ENCODE data around the gene PTGR3.
"Not testable (repeated sequence)": the region's sequence is repeated elsewhere in the genome, so short reads cannot be mapped to it uniquely, and the experiment has no call there.

Gene PTGR3

GRCh38 chr18:75201282-75202270, 7.4 kb downstream of the PTGR3 start:
- no peak for DNase-seq

DNA sequence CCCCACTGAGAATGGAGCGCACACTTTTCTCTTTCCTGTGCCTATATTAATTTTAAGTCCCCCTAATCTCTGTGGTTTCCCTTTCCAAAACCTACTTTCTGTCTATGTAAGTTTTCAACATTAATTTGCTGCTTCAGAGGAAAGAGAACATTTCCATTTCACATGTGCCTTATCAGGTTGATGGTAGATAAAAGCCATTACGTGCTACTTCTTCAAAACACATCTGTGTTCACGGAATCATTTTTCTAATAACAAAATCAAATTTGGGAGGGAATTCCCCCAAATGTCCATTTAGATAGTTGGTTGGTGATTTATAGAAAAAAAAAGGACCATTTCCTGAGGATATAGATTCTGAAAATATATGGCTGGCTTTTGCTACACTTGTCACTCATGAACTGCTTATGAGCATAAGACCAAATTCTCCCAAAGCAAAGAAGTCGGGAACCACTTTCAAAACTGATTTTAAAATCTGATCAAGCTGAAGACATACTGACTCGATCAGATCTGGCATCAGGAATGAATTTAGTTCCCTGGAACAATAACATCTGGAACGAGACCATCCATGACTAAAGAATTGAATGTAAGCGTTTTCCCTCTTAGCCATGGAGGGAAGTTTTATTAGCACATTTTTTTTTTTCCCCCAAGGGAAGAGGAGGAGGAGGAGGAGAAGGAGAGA, 8.2 kb downstream of the PTGR3 start:
- DNase-seq: no peak

GRCh38 chr18:75200071-75200470, 8.9 kb downstream of the PTGR3 start:
- no peak for DNase-seq

DNA sequence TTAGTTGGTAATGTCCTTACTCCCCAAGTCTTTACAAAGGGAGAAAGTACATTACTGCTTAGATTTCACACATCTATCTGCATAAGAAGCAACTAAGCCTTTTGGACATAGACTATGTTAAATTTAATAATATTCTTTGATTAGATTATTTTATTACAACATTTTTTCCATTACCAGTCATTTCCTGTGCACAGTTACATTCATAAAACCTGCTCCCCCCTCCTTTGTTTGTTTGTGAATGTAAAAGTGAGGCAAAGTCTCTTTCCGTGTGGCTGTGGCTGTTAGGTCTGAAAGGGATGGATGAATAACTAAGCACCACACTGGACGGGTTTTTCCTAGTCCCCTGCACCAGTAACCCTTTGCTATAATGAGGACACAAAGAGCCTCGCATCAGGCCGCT, 9.6 kb downstream of the PTGR3 start:
- DNase-seq: no peak

- DNase-seq: no peak
Observed at GRCh38 chr18:75198036-75198435, 10.9 kb downstream of the PTGR3 start.

DNA sequence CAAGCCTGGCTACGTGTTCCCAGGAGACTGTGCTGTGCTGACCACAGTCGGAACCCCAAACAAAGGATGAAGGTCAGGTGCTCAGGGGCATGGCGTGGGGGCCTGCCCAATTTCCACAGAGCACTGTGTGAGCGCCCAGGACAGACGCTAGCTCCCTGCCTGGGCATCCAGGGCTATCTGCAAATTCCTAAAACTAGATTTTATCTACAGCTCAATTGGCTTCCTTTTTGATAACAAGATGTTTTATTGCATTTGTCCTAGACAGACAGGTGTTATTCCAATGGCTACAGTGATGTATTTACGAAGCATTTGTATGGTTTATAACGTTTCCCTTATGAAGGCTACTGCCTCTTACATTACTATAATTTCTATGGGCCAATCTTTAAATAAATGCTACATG, 16.0 kb downstream of the PTGR3 start:
- DNase-seq: no peak

- DNase-seq: no peak
Observed at GRCh38 chr18:75189696-75190095, 19.2 kb downstream of the PTGR3 start.

GRCh38 chr18:75187702-75188101, 21.2 kb downstream of the PTGR3 start:
- not testable (repeated sequence) for DNase-seq

DNA sequence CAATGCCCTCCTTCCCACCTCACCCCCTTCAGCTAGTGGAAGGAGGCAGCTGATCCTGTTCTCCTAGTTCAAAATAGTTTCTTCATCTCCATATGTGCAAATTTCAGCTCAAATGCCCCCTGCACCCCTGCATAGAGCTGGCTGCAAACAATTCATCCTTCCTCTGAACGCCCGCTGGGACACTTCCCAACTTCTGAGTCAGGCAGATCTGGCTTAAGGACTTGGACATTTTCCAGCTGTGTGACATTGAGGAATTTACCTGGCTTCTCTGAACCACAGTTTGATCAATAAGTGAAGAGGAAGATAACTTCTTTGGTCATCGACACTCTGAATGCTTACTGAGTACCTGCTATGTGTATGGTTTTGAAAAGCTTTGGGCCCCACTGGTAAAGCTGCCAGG, 23.5 kb downstream of the PTGR3 start:
- DNase-seq: no peak

DNA sequence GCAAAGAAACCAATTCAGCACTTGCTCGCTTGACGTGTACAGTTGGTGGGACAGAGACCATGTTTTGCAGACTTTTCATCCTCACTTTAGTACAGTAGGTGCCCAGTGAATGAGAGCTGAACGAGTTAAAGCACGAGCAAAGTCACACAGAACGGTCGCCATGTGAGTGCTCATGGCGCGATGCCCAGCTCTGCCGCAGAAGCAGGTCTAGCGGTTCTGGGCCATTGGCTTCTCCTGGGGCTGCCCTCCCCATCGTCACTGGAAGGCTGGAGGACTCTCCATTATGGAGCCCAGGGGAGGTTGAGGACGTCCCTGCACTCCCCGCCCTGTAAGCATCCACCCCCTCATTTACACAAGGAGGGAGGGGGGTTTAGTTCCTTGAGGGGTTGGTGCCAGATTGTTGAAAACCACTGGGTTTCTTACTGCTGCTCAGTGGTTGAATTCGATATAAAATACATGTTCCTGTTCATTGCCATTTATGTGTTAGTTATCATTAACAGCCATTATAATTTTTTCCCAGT, 24.9 kb downstream of the PTGR3 start:
- no peak for DNase-seq

DNA sequence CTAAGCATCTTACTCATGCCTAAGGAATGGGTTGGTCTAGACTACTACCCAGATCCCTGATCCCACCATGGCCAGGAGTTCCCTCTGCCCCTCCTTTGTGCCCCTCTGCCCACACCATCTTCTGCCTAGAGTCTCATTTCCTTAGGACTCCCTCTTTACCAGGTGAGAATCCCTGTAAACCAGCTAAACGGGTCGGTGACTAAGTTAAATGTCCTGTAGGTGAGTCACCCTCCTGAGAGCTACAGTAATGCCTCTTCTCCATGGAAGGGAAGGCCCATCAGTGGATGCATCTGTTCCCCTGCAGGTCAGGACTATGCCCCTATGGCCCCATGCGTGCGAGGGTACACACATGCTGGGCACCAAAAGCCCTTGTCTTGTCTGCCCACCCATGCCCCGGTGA, 25.4 kb downstream of the PTGR3 start:
- no peak for DNase-seq

GRCh38 chr18:75179819-75180600, 28.9 kb downstream of the PTGR3 start:
- no peak for DNase-seq

DNA sequence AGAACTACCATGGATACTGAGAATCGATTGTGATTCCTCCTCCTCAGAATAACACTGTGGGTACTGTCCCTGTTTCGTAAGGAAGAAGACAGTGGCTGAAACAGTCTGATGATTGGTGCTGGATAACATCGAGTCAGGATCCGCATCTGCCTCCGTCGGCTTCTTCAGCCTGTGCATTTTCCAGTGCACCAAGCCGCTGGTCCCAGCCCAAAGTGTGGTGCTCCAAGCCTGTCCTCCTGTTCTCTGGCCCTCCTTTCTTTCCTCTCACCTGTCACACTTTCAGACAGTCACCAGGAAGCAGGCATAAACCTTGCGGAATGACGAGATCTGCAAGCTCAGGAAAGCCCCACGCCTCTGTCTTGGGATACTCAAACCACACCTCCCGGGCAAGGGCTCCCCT, 30.6 kb downstream of the PTGR3 start:
- DNase-seq: no peak

GRCh38 chr18:75176849-75177248, 32.1 kb downstream of the PTGR3 start:
- no peak for DNase-seq

DNA sequence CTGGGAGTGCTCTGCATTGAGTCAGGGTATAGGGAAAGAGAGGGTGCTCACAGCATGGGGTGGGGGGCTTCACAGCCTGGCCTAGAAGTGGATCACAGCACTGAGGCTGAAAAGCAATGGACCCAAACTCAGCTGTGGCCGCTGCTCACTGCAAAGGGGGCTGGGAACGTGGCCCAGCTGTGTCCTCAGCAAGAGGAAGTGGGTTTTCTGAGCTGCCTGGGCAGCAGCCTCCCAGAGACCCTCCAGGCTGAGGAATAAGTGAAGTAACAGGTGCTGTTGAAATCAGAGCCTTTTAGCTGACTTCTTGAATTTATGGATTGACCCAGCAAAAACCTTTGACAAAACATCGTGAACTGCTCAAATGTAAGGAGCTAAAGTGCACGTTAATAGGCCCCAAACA, 35.2 kb downstream of the PTGR3 start:
- DNase-seq: no peak

GRCh38 chr18:75173125-75173432, 35.9 kb downstream of the PTGR3 start:
- no peak for DNase-seq

- DNase-seq: no peak
Observed at GRCh38 chr18:75172299-75173124, 36.4 kb downstream of the PTGR3 start.

DNA sequence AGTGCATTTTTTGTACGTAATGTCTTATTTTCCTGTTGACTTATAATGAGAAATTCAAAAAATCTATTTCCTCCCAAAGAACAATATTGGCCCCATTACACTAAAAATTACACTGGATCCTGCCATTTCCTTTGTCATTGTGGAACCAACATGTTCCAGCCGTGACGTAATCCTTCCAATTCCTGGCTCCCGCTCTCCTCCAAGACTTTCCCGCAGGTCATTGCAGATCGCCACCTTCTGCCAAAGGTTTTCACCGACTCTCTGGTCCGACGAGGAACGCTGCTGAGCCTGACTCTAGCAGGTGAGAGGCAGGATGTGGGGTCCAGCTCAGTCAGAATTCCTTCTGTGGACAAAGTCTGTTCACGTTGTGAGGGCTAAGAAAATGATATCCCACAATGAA, 38.0 kb downstream of the PTGR3 start:
- DNase-seq: no peak

DNA sequence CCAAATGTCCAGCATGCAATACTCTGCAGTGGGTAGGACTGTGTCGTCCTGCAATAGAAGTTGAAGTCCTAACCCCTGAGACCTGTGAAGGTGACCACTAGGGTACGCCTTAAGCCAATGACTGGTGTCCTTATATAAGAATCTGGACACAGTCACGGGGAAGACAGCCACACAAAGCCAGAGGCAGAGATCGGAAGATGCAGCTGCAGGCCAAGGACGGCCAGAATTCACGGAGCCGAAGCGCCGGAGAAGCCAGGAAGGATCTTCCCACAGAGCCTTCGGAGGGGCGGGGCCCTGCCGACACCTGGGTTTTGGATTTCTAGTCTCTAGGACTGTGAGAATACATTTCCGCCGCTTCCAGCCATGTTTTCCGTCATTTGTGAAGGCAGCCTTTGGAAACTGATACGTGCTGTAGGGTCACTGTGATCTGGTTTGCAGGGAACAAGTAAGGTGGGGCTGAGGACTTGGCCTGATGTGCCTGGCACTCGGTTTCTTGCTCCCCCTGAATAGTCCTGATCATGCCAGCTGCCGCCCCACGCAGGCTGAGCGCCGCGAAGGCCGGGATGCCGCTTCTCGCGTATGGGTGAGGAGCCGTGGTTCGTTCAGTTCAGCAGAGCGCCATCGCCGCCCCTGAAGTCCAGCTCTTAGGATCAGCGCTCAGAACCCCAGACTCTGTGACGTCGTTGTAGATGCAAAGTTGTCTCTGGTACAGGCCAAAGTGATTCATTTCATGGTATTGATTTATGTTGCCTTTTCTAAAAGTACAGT, 38.7 kb downstream of the PTGR3 start:
- DNase-seq: no peak

DNA sequence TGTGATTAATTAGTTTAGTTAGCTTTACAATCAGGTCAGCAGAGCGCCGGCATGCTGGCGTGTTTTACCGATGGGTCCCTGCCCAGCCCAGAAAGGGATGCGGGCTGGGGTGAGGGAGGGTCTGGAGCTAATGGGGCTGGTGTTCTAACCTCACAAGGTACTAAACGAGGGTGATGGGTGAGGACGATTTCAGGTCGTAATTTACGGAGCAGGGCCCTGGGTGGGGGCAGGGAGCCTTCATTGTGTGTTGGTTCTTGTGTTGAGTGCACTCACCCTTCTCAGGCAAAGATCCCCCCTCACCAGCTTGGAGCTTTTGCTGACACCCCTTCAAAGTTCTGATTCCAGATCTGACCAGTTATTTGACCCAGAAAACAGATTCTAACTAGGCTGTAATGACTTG, 39.5 kb downstream of the PTGR3 start:
- DNase-seq: no peak

GRCh38 chr18:75168619-75169018, 40.3 kb downstream of the PTGR3 start:
- no peak for DNase-seq

Data from stimulated activated naive CD4-positive, alpha-beta T cell treated with Interleukin-2 at 50 U/mL for 16 hours (primary cell).